8988T (cell line): ENCODE data around the gene NLRP1.

Source experiments
- DNase-seq: peaks from one replicate; pipeline ENCODE4 v3.0.0; 2011

NLRP1 gene

DNA sequence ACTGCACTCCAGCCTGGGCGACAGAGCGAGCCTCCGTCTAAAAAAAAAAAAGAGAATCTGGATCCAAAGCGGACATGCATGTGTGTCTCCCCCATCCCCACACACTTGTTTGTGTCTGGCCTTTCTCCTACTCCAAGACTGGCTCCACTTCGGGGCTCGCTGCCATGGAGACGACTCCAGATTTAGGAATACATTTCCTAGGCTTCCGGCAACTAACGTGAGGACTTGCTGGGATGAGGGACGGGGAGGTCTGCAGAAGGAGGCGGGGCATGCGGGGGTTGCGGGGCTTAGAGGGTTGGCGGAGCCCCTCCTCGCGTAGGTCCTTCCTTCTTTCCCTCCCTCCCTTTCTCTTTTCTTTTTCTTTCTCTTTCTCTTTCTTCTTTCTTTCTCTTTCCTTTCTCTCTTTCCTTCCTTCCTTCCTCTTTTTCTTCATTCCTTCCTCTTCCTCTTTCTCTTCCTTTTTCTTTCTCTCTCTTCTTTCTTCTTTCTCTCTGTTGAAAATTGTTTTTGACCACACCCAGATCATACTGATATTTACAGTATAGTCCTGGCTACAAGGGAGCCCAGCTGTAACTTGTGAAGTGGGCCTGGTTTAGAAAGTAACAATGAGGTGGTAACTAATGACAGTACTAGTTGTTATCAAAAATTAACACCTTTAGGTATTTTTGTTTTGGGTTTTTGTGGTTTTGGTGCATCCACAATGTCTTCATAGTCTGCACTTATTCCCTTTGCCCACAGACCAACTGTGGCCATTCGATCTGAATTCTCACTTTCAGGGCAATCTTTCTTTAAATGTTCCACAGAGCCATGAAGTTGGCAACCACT lies 72.7 kb downstream of the NLRP1 start:
- no peak for DNase-seq

DNA sequence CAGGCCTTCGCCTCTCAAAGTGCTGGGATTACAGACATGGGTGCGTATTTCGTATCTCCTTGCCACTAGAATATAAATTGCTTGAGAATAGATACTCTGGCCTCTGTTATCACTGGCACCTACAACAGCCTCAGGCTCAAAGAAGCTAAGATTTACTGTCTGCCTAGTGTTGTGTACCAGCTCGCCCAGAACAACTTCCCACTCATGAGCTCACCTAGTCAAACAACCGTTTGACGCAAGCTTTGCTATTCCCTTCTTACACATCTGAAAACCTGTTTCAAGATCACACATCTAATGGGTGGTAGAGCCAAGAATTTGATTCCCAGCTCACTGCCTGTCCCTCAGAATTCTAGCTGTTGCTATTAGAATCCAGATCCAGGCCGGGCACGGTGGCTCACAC lies 73.5 kb downstream of the NLRP1 start:
- DNase-seq = no peak

DNA sequence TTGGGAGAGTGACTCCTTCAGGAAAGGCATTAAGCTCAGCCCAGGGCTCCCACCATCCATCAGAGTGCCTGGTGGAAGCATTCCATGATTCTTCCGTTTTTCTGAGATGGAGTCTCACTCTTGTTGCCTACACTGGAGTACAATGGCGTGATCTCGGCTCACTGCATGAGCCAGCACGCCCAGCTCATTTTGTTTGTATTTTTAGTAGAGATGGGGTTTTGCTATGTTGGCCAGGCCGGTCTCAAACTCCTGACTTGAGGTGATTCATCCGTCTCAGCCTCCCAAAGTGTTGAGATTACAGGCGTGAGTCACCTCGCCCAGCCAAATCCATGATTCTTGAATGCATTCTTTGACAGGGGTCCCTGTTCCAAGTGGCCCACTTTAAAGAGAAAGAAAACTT lies 74.8 kb downstream of the NLRP1 start:
- no peak for DNase-seq

DNA sequence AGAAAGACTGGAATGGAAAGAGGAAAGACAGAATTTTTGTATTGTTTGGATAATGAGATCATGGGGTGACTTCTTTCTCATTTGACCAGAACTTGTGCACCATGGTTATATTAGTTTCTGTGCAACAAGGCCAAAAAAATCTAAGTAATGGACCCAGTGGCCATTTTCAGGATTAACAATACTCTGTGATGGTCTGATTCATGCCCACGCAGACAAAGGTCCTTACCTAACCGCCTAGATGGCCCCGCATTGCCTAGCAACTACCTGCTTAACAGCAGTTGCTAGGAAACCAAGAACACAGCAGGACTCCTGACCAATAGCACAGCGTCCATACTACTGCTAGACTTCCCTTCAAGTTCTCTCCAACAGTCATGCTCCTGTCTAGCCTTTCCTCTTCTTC lies 75.5 kb downstream of the NLRP1 start:
- DNase-seq = no peak

DNA sequence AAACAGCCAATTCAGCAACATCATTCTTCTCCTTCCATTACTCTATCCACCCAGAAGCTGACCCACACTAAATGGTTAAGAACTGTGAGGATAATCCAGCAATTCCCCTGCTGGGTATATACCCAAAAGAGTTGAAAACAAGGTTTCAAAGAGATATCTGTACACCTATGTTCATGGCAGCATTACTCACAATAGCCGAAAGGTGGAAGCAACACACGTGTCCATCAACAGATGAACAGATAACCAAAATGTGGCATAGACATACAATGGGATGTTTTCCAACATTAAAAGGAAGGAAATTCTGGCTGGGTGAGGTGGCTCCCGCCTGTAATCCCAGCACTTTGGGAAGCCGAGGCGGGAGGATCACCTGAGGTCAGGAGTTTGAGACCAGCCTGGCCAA lies 78.0 kb downstream of the NLRP1 start:
- no peak for DNase-seq

DNA sequence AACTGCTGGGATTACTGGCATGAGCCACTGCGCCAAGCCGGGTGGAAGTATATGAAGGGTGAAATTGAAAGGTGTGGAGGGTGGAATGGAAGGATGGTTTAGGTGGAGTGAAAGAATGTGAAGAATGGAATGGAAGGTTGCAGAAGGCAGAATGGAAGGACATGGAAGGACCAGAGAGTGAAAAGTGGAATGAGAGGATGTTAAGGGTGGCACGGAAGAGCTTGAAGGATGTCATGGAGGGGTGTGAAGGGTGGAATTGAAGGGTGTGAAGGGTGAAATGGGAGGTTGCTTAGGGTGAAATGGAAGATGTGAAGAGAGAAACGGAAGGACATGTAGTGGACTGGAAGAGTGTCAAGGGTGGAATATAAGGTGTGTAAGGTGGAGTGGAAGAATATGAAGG lies 81.8 kb downstream of the NLRP1 start:
- DNase-seq = no peak

DNA sequence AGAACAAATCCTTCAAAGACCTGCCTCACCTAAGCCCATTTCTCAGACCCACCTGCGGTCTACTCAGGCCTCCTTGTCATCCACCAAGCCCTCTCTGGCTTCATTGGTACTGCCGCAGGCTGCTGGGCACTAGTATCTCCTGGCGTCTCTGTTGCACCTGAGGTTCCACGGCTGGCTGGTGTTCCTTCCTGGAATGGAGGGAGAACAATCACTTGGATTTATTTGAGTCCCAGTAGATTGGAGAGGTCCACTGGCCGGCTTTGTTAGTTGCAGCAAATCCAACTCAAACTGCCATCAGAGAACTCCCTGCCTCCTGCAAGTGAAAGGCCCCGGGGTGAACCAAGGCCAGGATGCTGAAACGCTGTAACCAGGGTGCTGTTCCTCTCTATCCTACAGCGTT lies 82.6 kb downstream of the NLRP1 start:
- no peak for DNase-seq

DNA sequence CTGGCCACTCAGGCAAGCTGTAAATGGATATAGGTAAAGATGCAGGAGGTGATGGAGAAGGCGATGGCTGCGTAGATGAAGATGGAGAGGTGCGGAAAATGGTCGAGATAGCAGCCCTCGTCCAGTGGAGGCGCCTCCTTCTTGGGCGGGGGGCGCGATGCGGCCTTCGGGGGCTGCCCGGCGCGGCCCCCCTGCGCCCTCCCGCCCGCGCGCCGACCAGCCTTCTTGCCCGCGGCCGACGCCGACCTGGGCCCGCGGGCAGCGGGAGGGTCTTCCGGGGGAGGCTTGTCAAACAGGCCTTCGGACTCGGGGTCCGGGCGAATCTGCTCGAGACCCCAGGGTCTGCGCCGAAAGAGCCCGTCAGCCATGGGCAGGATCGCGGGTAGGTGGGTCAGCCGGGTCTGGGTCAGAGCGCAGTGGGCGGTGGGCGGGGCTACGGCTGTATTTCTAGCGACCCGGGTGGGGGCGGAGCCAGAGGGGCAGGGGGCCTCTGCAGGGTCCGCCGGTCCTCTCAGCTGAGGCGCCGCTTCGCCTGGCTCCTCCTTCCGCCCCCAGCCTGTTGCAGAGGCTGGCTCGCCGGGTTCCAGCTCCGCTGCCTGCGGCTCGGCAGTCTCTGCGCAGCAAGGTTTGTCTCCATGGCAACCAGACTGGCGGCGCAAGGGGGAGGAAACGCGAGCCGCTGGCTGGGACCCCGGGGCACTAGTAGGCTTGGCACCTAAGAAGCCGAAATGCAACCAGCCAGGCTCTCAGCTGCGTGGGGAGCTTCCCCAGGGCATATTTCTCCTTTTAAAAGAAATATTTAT lies 83.5 kb downstream of the NLRP1 start:
- DNase-seq = no peak

DNA sequence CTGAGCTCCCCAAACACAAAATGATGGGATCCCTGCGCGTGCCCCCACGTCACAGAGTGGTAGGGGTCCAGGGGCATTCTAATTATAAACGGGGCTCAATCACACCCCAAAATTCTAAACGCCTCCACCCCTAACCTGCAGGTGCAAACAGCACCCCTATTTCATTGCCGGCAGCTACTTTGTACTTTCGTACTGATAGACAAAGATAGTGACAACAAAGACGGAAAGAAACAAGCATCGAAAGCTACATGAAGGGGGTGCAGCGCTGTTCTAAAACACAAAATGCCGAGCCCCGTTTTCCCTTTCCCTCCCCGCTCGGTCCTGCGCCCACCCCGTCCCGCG lies 84.1 kb downstream of the NLRP1 start:
- DNase-seq = no peak

DNA sequence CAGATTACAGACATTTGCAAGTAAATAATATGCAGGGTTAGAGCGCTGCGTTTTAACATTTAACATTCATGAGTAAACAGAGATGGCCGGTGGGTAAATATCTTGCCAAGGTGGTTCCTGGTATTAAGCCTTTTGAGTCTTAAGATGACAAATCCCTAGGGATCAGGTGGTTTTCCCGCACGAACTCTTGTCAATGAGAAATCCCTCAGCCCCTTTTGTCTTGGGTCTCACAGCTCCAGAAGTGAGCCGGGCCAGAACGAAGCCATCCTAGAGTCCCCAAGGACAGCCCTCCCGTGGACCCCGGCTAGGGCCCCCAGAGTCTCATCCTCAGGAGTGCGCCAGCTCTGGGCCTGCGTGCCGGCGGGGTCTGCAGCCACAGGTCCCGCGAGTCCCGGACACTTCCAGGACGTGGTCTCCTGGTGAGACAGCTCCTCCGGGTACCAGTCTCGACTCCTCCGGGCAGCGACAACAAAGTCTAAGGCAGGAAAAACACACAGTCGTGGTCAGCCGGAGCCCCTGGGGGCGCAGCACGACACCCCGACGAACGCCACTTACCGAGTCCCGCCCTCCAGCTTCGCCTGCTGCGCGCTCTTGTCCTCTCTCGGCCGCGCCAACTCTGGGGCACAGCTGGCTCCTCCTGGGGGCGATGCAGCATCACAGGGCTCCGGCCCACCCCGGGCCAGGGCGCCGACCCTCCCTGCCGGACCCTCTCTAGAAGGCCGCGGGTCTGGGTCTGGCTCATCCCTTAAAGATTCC lies 84.7 kb downstream of the NLRP1 start:
- DNase-seq = no peak

DNA sequence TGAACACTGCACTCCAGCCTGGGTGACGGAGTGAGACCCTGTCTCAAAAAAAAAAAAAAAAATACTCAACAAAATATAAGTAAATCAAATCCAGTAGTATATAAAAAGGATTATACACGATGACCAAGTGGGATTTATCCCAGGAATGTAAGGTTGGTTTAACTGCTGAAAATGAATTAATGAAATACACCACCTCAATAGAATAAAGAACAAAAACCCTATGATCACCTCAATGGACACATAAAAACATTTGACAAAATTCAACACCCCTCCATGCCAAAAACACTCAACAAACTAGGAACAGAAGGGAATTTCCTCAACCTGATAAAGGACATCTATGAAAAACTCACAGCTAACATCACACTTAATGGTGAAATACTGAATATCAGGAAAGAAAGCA lies 91.3 kb downstream of the NLRP1 start:
- no peak for DNase-seq

DNA sequence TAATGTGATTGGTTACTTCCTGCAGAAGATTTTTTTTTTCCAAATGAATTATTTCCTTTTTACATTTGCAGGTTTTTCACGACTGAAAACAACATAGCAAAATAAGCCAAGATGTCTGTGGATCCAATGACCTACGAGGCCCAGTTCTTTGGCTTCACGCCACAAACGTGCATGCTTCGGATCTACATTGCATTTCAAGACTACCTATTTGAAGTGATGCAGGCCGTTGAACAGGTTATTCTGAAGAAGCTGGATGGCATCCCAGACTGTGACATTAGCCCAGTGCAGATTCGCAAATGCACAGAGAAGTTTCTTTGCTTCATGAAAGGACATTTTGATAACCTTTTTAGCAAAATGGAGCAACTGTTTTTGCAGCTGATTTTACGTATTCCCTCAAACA lies 95.6 kb downstream of the NLRP1 start:
- no peak for DNase-seq

DNA sequence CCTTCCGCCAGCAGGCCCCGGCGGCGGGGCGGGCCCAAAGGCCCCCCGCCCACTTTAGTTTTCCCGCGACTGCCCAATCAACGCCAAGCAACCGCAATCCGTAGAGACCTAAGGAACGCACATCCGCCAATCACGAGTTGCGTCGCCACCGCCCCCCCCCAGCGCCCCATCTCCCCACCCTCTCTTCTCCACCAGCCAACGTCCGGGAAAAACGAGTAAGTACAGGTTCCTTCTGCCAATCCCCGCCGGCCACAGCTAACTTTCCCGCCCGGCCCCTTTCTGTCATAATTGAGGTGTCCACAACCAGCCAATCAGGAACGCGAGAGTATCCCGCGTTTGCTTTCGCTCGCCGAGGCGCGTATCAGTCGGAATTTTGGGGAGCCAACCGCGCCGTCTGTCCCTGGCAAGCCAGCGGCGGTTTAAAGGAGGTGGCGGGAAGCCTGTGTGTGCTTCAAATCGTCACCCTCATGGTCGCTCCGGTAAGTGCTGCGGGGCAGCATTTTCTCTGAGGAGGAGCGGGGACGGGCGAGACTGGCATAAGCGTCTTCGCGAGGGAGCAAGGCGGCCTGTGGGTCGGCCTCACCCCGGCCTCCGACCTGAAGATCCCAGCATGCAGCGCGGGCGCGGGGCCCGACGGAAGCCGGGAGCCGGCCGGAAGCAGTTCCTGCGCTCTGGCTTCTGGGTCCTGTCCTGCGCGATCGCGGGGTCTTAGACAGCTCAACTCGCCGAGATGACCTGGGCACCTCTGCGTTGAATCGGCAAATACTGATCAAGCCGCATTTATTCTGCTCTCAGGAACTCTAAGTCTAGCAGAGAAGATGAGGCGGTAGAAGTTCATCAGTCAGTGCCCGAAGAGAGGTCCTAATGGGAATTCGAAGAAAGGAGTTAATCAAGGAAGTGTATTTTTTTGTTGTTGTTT lies 97.8 kb downstream of the NLRP1 start, which contains the start of gene MIS12:
TSS of gene MIS12 (plus strand) at position 361 of the 919 bp plus-strand sequence. CDS start 2,297 bp downstream, outside the sequence.
- peak; percentile 76 for DNase-seq

DNA sequence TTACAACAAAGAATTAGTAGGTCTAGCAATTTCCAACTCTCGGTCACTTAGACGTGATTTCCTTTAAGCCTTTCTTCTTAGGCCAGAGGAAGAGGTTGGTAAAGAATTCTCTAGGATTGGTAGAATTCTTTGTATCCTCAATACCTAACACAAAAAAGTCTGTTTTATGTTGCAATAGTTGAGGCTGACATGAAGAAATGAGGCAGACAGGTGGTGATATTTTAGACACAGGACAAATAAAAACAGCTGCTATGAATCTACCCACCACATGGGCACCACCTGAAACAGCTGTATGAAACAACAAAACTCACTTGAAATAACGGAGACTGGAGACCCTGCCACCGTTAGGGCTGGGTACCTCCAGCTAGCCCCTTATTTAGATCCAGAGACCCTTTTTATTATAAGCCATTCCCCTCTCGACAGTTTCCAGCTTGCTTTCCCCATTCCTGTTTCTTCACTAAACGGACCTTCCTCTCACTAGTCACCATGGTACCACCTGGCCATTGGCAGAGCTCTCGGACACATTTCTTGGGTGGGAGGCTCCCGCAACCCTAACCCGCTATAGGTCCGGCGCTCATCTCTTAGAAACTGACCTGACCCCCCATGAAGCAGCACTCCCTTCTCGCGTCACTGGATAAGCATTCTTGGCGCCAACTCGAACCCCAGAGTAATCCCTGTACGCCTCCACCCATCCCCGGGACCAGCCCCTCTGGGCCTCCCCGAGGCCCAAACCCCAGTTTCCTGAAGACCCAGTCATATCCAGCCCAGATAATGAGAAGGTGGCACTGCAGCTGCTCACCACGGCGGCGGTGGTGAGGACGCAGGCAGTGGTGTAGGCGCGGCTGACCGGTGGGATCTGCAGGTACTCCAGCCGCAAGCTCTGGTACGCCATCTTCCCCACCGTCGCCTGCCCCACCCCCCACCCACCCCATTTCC lies 98.8 kb downstream of the NLRP1 start, which contains the start of gene DERL2:
TSS of gene DERL2 (minus strand) at position 909 of the 936 bp plus-strand sequence. CDS start at position 892, 17 bp downstream.
- DNase-seq = no peak

DNA sequence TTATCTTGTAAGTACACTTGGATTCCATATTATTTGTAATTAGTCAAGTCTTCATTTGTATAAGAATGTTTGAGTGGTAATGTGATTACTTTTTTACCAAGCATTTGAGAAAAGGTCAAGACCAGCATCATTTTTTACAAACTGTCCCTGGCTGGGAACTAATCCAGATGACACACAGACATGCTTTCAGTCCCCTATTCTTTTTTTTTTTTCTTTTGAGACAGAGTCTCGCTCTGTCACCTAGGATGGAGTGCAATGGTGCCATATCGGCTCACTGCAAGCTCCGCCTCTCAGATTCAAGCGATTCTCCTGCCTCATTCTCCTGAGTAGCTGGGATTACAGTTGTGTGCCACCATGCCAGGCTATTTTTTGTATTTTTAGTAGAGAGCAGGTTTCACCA lies 102.9 kb downstream of the NLRP1 start:
- no peak for DNase-seq

DNA sequence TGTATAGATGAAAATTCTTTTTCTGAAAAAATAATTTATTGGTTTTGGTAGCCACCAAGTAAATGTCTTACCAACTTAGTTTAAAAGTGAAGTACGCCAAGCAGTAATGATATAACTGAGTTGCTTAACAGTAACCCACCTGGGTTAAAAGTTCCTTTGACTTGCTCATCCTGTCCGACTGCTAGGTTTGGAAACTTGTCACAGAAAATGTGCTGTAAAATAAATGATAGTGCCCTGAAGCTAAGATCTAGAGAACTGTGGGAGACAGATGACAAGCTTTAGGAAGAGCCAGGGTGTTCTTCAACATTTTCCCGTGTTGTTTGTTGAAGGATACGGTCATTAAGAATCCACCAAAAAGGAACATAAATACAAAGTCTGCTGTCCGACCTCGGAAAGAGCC lies 103.3 kb downstream of the NLRP1 start:
- no peak for DNase-seq

DNA sequence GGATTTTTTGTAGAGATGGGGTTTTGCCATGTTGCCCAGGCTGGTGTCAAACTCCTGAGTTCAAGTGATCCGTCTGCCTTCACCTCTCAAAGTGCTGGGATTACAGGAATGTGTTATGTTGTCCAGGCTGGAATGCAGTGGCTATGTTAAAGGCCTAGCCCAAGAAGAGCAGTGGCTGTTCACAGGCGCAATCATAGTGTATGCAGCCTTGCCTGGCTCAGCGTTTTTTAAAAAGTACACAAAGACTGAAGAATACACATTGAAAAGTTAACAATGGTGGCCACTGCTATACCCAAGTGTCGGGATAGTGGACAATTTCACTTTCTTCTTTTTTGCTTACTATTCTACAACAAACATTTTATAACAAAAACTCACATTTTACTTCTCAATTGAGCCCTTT lies 105.3 kb downstream of the NLRP1 start:
- no peak for DNase-seq

DNA sequence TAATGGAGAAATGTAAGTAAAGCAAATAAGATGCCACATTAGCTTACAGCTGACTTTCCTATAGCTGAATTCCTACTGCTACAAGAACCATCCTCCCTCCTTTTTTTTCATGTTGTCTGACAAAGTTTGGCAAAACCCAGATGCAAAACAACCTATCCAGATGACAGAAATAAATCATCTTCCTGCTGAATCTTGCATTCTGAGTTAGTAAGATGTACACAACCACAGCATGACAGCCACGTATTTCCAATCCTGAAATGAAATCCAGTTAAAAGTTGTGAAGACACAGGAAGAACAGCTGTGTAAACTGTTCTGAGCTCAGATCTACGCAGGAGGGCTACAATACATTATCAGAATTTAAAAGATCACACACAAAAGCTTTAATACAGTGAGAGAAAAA lies 110.4 kb downstream of the NLRP1 start:
- DNase-seq = no peak

DNA sequence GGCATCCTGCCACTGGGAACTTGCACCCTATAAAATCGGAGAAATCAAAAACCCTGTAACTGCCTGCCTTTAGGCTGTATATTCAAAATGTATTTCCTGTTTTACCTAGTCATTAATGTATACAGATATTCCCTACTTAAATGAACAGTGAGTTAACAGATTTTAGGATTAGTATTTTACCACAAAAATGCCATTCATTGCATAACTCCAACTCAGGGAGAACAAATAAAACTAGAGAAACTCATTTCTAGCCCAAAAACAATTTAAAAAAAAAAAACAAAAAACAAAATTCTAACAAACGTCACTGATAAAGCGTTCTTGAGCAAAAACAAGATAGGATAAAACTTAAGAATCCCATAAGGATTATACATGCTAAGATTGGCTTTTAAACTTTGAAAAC lies 111.8 kb downstream of the NLRP1 start:
- no peak for DNase-seq

DNA sequence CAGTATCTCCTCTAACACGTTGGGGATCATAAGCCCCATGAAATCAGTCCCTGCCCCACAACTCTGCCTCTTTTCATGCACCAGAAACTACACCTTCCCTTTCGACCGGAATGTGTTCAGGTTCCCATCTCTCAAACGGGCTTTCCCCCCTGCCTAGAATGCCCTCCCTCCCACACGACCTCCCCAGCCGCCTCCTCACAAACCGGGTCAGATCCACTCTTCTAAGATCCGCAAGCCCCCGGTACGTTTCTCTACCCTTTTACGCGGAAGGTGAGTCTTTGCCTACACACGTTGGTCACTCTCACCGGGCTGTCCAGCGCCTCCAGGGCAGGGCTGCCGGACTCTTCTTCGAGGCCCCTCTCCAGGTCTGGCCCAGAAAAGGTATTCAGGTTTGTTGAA lies 116.2 kb downstream of the NLRP1 start:
- no peak for DNase-seq

DNA sequence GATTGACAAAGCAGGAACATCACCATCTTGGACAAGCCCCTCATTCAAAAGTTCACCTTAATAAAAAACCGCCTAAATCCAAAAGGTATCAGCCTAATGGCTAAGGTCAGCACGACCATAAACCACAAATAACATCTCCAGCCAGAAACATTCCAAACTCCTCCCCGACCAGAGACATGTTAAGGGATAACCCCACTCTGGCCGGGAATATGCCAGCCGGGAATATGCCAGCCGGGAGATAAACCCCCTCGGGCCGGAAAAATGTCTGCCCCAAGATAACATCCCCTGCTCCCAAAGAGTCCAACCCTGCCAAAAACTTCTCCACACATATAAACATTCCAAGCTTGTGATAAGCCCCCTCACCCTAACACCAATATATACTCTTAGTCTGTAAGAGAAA lies 116.9 kb downstream of the NLRP1 start:
- no peak for DNase-seq
